Subcutaneous adipose tissue (tissue), 4 donors: ENCODE data around the gene FBXO21. TPM values are rescaled to one million over a fixed set of nuclear protein-coding genes. Genes with fewer than 3 reads are reported as not detected.

Experiments used
- total RNA-seq, 4 donors: library from RNA; depleted of rRNA; stranded (reverse); fragments of >200 nt; gene quantifications; one replicate each; pipeline ENCODE4 v1.1.0, GENCODE V29; 2016
- TF ChIP-seq, protein P1 (sequence below): fragments of 450-650 bp; IDR thresholded peaks from one replicate; pipeline ENCODE4 v1.5.1; 2016; ENCODE audit warnings: low read depth, mild to moderate bottlenecking, control low read depth, antibody characterized with exemption, moderate library complexity

The FBXO21 gene
- total RNA-seq, 4 donors from 2014 or later = 23.8 to 71.4 (median 30.8) TPM

DNA sequence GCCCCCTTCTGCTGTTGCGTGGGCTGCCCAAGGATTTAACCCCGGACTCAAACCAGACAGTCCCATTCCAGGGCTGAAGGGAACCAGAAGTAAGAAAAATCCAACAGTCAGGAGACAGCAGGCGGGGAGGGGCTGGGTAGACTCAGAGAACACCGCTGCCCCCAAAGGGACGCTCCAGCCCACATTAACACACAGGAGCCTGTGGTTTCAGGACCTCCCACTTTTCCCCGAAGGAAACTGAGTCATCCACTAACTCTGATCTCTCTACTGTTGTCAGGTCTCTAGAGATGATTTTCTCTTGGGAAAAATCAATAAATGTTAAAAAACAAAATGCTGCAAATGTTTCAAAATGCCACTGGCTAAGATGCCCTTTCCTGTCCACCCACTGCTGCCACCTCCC, 41.6 kb downstream of the FBXO21 start:
- TF ChIP-seq, protein P1, sequence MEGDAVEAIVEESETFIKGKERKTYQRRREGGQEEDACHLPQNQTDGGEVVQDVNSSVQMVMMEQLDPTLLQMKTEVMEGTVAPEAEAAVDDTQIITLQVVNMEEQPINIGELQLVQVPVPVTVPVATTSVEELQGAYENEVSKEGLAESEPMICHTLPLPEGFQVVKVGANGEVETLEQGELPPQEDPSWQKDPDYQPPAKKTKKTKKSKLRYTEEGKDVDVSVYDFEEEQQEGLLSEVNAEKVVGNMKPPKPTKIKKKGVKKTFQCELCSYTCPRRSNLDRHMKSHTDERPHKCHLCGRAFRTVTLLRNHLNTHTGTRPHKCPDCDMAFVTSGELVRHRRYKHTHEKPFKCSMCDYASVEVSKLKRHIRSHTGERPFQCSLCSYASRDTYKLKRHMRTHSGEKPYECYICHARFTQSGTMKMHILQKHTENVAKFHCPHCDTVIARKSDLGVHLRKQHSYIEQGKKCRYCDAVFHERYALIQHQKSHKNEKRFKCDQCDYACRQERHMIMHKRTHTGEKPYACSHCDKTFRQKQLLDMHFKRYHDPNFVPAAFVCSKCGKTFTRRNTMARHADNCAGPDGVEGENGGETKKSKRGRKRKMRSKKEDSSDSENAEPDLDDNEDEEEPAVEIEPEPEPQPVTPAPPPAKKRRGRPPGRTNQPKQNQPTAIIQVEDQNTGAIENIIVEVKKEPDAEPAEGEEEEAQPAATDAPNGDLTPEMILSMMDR = no peak

DNA sequence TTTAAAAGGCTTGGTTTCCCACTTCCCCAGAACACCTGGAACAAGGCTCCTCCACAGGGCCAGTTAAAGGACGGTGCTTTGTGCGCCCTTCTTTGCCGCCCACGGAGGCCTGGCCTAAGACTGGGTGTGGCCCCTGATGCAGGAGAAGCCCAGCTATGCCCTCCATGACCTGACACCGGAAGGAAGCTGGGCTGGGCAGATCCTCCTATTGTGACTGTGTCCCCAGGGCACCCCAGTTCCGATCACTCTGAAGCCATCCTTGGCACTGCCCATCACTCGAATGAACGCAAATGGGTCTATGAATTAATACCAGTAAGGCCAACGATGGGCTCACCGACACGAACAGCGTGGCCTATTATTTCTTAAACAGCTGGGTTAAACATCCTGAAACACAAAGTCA, 42.6 kb downstream of the FBXO21 start:
- TF ChIP-seq, protein P1 = no peak

DNA sequence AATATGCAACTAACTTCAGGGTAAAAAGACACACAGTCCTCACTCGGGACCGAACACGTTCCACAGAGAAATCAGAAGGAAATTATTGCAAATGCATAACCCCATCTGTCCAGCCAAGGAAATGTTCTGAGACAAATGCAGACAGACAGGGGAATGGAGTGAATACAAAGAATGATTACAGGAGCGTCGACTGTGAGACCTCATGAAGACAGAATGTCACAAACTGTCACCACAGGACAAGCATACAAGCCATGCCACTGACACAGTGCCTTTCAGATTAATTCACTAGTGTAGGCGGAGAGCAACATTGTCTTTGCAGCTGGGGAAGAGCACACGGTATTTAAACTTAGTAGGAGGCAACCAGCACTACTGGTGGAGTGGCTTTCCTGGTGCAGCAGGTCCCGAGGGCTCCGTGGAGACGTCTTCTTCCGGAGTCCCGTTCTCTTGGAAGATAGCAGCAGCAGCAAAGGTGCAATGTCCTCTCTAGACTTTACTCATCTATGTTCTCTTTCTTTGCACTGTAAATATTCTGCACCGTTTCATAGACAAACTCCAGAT, 44.6 kb downstream of the FBXO21 start:
- TF ChIP-seq, protein P1 = no peak

DNA sequence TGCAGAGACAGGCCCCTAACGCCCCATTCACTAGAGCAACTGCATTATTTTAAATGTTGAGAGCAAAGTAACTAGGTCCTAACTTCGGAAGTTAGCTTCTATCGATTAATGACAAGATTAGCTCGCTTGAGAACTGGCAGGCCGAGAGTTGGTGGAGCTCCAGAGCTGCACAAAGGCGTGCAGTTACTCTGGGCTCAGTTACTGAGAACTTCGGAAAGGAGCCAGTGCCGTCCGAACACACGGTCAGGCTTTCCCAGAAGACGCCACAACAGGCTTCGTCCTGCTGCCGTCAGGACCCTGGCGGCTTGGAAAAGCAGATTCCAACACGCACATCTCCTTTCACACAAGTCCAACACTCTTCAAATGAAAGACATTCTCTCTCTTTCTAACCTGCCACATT, 45.7 kb downstream of the FBXO21 start:
- TF ChIP-seq, protein P1 = no peak

DNA sequence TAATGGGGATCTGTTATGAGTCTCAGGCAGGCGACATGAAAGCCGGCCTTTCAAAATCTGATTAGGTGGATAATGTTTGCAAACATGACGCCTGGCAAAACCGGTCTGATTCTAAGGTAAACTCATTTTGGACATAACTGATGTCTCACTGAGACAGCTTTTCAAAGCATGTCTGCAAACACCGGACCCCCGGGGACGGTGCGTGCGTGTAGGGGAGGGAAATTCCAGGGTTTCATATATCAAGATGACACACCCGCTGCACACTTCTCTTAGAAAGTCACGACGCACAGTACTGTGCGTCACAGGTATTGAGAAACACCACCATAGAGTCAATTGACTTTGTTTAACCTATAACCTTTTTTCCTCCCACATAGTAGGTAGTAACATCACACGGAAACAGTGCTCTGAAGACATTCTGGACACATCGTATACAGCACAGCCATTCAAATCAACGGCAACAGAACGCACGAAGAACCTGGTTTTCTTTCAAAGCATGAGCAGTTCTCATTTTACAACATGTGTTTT, 47.2 kb downstream of the FBXO21 start:
- TF ChIP-seq, protein P1 = no peak

DNA sequence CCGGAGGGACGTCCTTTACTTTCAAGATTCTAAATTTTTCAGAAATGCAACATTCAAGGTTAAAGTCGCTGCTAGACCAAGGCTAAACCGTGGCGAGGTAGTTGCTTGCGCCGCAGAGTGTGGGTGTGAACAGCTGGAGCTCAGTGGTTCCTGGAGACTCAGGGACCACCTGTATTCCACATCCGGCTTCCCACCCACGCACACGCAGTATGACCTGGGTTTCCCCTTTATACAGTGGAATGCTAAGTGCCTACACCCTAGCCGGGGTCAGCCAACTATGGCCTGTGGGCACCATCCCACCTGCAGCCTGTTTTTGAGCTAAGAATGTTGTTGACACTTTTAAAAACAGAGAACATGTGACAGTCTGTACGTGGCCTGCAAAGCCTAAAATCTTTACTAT, 48.2 kb downstream of the FBXO21 start:
- TF ChIP-seq, protein P1 = no peak

DNA sequence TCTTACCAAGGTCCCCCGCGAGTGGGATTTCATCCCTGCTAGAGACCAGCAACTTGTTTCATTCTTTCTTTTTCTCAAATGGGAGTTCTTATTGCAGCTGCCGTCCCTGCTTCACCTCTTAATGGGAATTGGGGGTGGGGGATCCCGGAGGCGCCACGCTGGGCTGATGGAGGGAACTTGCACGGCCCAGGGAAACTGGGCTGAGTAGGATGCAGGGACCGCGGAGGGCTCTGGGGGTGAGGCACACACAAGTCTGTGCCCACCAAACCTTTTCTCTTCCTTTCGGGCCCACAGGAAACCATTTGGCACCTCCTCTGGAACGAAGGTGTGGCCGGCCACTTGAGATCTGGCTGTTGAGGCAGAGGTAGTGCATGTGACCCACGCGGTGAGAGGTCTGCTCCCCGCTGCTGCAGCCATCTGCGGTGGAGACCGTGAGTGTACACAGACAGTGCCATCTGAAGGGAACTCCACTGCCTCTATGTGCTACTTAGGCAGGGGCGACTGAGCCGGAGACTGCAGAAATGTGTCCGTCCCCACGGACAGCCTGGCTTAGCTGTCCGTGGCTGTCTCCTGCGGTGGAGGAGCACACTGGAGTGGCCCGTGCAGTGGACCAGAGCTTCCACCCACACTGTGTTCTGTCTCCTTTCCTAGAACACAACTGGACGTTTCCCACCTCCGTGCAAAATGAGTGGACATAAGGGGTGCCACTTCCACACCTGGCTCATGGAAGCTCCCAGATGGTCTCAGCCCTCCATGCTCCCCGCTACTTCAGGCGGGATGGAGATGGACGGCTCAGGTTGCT, 49.0 kb downstream of the FBXO21 start:
- TF ChIP-seq, protein P1 = no peak
